GM18505 (cell line): Measurements from ENCODE around the gene ZNF519.
"Not testable (repeated sequence)": the region's sequence is repeated elsewhere in the genome, so short reads cannot be mapped to it uniquely, and the experiment has no call there.

Experiments
- ATAC-seq: cut with Tn5 transposase; IDR thresholded peaks from one replicate; pipeline ENCODE4 v1.9.1; 2021; ENCODE audit not compliant: unreplicated experiment
- POLR2A ChIP-seq: IDR thresholded peaks from 4 replicates; pipeline ENCODE4 v1.6.1; 2011; ENCODE audit warnings: borderline replicate concordance; ENCODE audit not compliant: insufficient read depth, insufficient read length; ENCODE audit errors: extremely low read depth

ZNF519 gene

GRCh38 chr18:14147935-14148865 lies 16.0 kb upstream of the ZNF519 start:
- not testable (repeated sequence) for ATAC-seq

- ATAC-seq = not testable (repeated sequence)
Measured at GRCh38 chr18:14146771-14147170, 14.5 kb upstream of the ZNF519 start.

GRCh38 chr18:14145581-14146338 lies 13.5 kb upstream of the ZNF519 start:
- ATAC-seq = not testable (repeated sequence)

- ATAC-seq = not testable (repeated sequence)
Measured at GRCh38 chr18:14145021-14145420, 12.8 kb upstream of the ZNF519 start.

- no peak for ATAC-seq
- TF ChIP-seq POLR2A = no peak
Measured at GRCh38 chr18:14144628-14144895, 12.3 kb upstream of the ZNF519 start.

- ATAC-seq = not testable (repeated sequence)
Measured at GRCh38 chr18:14143871-14144627, 11.8 kb upstream of the ZNF519 start.

GRCh38 chr18:14143396-14143795 lies 11.2 kb upstream of the ZNF519 start:
- ATAC-seq = not testable (repeated sequence)

- ATAC-seq = not testable (repeated sequence)
Measured at GRCh38 chr18:14142177-14142576, 9.9 kb upstream of the ZNF519 start.

- not testable (repeated sequence) for ATAC-seq
Measured at GRCh38 chr18:14139583-14139982, 7.3 kb upstream of the ZNF519 start.

GRCh38 chr18:14137971-14138370 lies 5.7 kb upstream of the ZNF519 start:
- not testable (repeated sequence) for ATAC-seq

GRCh38 chr18:14131696-14132270 lies 452 bp downstream of the ZNF519 start:
- peak; percentile 16 for ATAC-seq

- not testable (repeated sequence) for ATAC-seq
Measured at GRCh38 chr18:14130804-14131203, 1.4 kb downstream of the ZNF519 start.

GRCh38 chr18:14124689-14125088 lies 7.5 kb downstream of the ZNF519 start:
- ATAC-seq = no peak
- no peak for TF ChIP-seq POLR2A

- no peak for ATAC-seq
- TF ChIP-seq POLR2A = no peak
Measured at GRCh38 chr18:14122097-14122496, 10.1 kb downstream of the ZNF519 start.

GRCh38 chr18:14120926-14121325 lies 11.3 kb downstream of the ZNF519 start:
- no peak for ATAC-seq
- TF ChIP-seq POLR2A = no peak
